CD14-positive monocyte (primary cell): ENCODE data around the gene ST3GAL3. TPM values are rescaled to one million over a fixed set of nuclear protein-coding genes. Genes with fewer than 3 reads are reported as not detected.

Source experiments
- DNase-seq, 3 donors: peaks; one replicate each; pipeline ENCODE4 v3.0.0-alpha.2; 2011 to 2022
- H2AFZ ChIP-seq: 2 replicates; pipeline ENCODE4 v1.6.0; 2012; ENCODE audit warnings: mild to moderate bottlenecking, low read depth, low read length, inconsistent platforms; ENCODE audit not compliant: insufficient read depth, poor library complexity, severe bottlenecking
- H3K27ac ChIP-seq, 2 donors: 1 replicate in 1 of 2; 2 replicates in 1 of 2; pipeline ENCODE4 v1.5.1; 2012 to 2013; ENCODE audit warnings: low read length in 2 of 2, control low read depth in 1 of 2, inconsistent platforms in 1 of 2, low read depth in 1 of 2, mild to moderate bottlenecking in 1 of 2
- H3K27me3 ChIP-seq, 2 donors: one replicate each; pipeline versions ENCODE4 v1.6.0 to v1.6.1; 2011 to 2013; ENCODE audit warnings: low read length in 2 of 2; ENCODE audit not compliant: control insufficient read depth in 2 of 2, insufficient read depth in 2 of 2
- H3K36me3 ChIP-seq, 2 donors: replicated peaks in 1 of 2; 1 replicate in 1 of 2; 2 replicates in 1 of 2; pipeline versions ENCODE4 v1.5.1 to v1.6.1; 2012 to 2013; ENCODE audit warnings: low read length in 2 of 2, control low read depth in 1 of 2, inconsistent platforms in 1 of 2, mild to moderate bottlenecking in 1 of 2; ENCODE audit not compliant: insufficient read depth in 2 of 2, control insufficient read depth in 1 of 2
- H3K4me1 ChIP-seq, 2 donors: 1 replicate in 1 of 2; 2 replicates in 1 of 2; pipeline versions ENCODE4 v1.5.1 to v1.6.1; 2012 to 2013; ENCODE audit warnings: low read length in 2 of 2, control low read depth in 1 of 2, inconsistent platforms in 1 of 2, mild to moderate bottlenecking in 1 of 2, moderate library complexity in 1 of 2; ENCODE audit not compliant: insufficient read depth in 2 of 2, control insufficient read depth in 1 of 2
- H3K4me2 ChIP-seq: replicated peaks from 2 replicates; pipeline ENCODE3; 2012; ENCODE audit warnings: low read length, moderate library complexity, mild to moderate bottlenecking; ENCODE audit not compliant: poor library complexity, severe bottlenecking; ENCODE audit errors: extremely low read depth
- H3K4me3 ChIP-seq, 3 experiments: fragments of 200-600 bp in 1 of 3; sonication (generic) in 1 of 3; replicated peaks in 1 of 3; 1 replicate in 2 of 3; 2 replicates in 1 of 3; pipeline ENCODE4 v1.5.1; 2011 to 2013; ENCODE audit warnings: low read length in 3 of 3, mild to moderate bottlenecking in 3 of 3, control low read depth in 2 of 3, low read depth in 2 of 3, inconsistent platforms in 1 of 3, moderate library complexity in 1 of 3
- H3K79me2 ChIP-seq: 2 replicates; pipeline ENCODE4 v1.6.0; 2012; ENCODE audit warnings: mild to moderate bottlenecking, control low read depth, inconsistent platforms, low read length, moderate library complexity; ENCODE audit not compliant: insufficient read depth
- H3K9ac ChIP-seq: 2 replicates; pipeline ENCODE4 v1.6.0; 2017; ENCODE audit warnings: low read length, mild to moderate bottlenecking; ENCODE audit not compliant: insufficient read depth, poor library complexity, severe bottlenecking
- H3K9me3 ChIP-seq, 2 donors: replicated peaks in 1 of 2; 1 replicate in 1 of 2; 2 replicates in 1 of 2; pipeline versions ENCODE4 v1.5.1 to v1.6.1; 2012 to 2013; ENCODE audit warnings: low read length in 2 of 2, control low read depth in 1 of 2; ENCODE audit not compliant: control insufficient read depth in 1 of 2, insufficient read depth in 1 of 2
- H4K20me1 ChIP-seq: 2 replicates; pipeline ENCODE4 v1.6.0; 2012; ENCODE audit warnings: mild to moderate bottlenecking, low read length, control low read depth, moderate library complexity; ENCODE audit not compliant: insufficient read depth
- H3K27ac Mint-ChIP-seq, 7 donors: one replicate each; pipeline ENCODE4 v1.8.0; 2020; ENCODE audit warnings: mild to moderate bottlenecking in 7 of 7, mixed read lengths in 7 of 7, moderate library complexity in 6 of 7, inconsistent platforms in 2 of 7
- H3K27me3 Mint-ChIP-seq, 3 donors: one replicate each; pipeline ENCODE4 v1.8.0; 2021 to 2022; ENCODE audit warnings: low read depth in 3 of 3, mild to moderate bottlenecking in 3 of 3, mixed read lengths in 3 of 3, moderate library complexity in 3 of 3, inconsistent platforms in 1 of 3
- H3K36me3 Mint-ChIP-seq, 2 donors: one replicate each; pipeline ENCODE4 v1.8.0; 2020; ENCODE audit warnings: mixed read lengths in 2 of 2, inconsistent platforms in 1 of 2, mild to moderate bottlenecking in 1 of 2
- H3K4me1 Mint-ChIP-seq: one replicate; pipeline ENCODE4 v1.8.0; 2020; ENCODE audit warnings: mild to moderate bottlenecking, mixed read lengths
- H3K4me3 Mint-ChIP-seq, 2 donors: one replicate each; pipeline ENCODE4 v1.8.0; 2020; ENCODE audit warnings: mild to moderate bottlenecking in 2 of 2, mixed read lengths in 2 of 2, moderate library complexity in 1 of 2
- H3K9me3 Mint-ChIP-seq, 7 donors: one replicate each; pipeline ENCODE4 v1.8.0; 2020 to 2022; ENCODE audit warnings: mixed read lengths in 7 of 7, mild to moderate bottlenecking in 6 of 7, moderate library complexity in 6 of 7, inconsistent platforms in 2 of 7
- WGBS: methylation state at CpG from one replicate; pipeline ENCODE4 v1.1.5; 2013; ENCODE audit warnings: missing lambda C conversion rate; ENCODE audit not compliant: insufficient coverage; 5-methylcytosine and 5-hydroxymethylcytosine counted together
- intact Hi-C, 2 donors: fragments of 100-400 bp; cut with micrococcal nuclease; formaldehyde crosslinking; loops; one replicate each; pipeline versions ENCODE4 v1.15.0 to v1.15.1; 2023
- polyA plus RNA-seq, 3 donors: library from polyadenylated mRNA; depleted of rRNA in 1 of 3; unstranded in 2 of 3; stranded (reverse) in 1 of 3; fragments of 300-500 nt in 2 of 3; fragments of >200 nt in 1 of 3; fragmentation: Illumina TruSeq in 2 of 3; gene quantifications; 1 replicate in 2 of 3; 2 replicates in 1 of 3; pipeline ENCODE4 v1.2.3, GENCODE V29; 2012 to 2021
- TF ChIP-seq, protein P1 (sequence below): fragments of 200-600 bp; IDR thresholded peaks from one replicate; pipeline ENCODE4 v1.8.0; 2022; ENCODE audit warnings: antibody characterized with exemption, mild to moderate bottlenecking

The ST3GAL3 gene
- polyA plus RNA-seq, 3 donors, result 1.6 to 4.5 (median 2.1) TPM

- no peaks in the 10 kb centered on the region for H3K9me3 Mint-ChIP-seq
- peaks cover 28% of the 10 kb centered on the region for H3K4me1 Mint-ChIP-seq
- H3K27me3 Mint-ChIP-seq, result no peaks in the 10 kb centered on the region
- no peak overlapping the region for H3K4me2 ChIP-seq
- no peak overlapping the region for H2AFZ ChIP-seq
- no peak overlapping the region for H3K9ac ChIP-seq
- peaks cover 15 to 24% of the 10 kb centered on the region in 2 donors for H3K4me1 ChIP-seq
- peak overlapping the region in 1 of 7 donors; percentile 49 for H3K27ac Mint-ChIP-seq
- H3K4me3 Mint-ChIP-seq, result no peak overlapping the region
- H3K4me3 ChIP-seq, result no peak overlapping the region
- DNase-seq, result no peak
- TF ChIP-seq, protein P1, sequence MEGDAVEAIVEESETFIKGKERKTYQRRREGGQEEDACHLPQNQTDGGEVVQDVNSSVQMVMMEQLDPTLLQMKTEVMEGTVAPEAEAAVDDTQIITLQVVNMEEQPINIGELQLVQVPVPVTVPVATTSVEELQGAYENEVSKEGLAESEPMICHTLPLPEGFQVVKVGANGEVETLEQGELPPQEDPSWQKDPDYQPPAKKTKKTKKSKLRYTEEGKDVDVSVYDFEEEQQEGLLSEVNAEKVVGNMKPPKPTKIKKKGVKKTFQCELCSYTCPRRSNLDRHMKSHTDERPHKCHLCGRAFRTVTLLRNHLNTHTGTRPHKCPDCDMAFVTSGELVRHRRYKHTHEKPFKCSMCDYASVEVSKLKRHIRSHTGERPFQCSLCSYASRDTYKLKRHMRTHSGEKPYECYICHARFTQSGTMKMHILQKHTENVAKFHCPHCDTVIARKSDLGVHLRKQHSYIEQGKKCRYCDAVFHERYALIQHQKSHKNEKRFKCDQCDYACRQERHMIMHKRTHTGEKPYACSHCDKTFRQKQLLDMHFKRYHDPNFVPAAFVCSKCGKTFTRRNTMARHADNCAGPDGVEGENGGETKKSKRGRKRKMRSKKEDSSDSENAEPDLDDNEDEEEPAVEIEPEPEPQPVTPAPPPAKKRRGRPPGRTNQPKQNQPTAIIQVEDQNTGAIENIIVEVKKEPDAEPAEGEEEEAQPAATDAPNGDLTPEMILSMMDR, result no peak
- H3K27ac ChIP-seq, result no peak overlapping the region
- H3K36me3 Mint-ChIP-seq, result peaks cover 49 to 55% of the 10 kb centered on the region in 2 donors
- H4K20me1 ChIP-seq, result peaks cover 9% of the 10 kb centered on the region
- no peaks in the 10 kb centered on the region for H3K9me3 ChIP-seq
- H3K36me3 ChIP-seq, result peaks cover 53 to 62% of the 10 kb centered on the region in 2 donors
- intact Hi-C loops, result no loop called here
- H3K79me2 ChIP-seq, result peaks cover 18% of the 10 kb centered on the region
- no peaks in the 10 kb centered on the region for H3K27me3 ChIP-seq
Measured at GRCh38 chr1:43703836-43704235, 3.5 kb upstream of the ST3GAL3 start.

GRCh38 chr1:43704838-43705237 is 2.5 kb upstream of the ST3GAL3 start:
- no peak overlapping the region for H3K27ac ChIP-seq
- Mint-ChIP-seq H3K9me3 (no peaks in the 10 kb centered on the region), H3K27me3 (no peaks in the 10 kb centered on the region), H3K27ac (peak overlapping the region in 4 of 7 donors; percentile 16 to 79 (median 70)), H3K36me3 (peaks cover 42 to 55% of the 10 kb centered on the region in 2 donors), H3K4me3 (peak overlapping the region in 1 of 2 donors; percentile 43), H3K4me1 (peaks cover 31% of the 10 kb centered on the region)
- no peak for DNase-seq
- no peaks in the 10 kb centered on the region for H3K9me3 ChIP-seq
- peaks cover 15 to 24% of the 10 kb centered on the region in 2 donors for H3K4me1 ChIP-seq
- intact Hi-C loops, result loop anchor here (5.0 kb wide), 2 partner anchors 53 to 242 kb away; partner anchors contain the start of genes IPO13 (in 1 of the 2) and KDM4A (in 1 of the 2)
- H3K4me3 ChIP-seq, result no peak overlapping the region
- no peaks in the 10 kb centered on the region for H3K27me3 ChIP-seq
- H3K4me2 ChIP-seq, result no peak overlapping the region
- H2AFZ ChIP-seq, result no peak overlapping the region
- H3K9ac ChIP-seq, result no peak overlapping the region
- peaks cover 9% of the 10 kb centered on the region for H4K20me1 ChIP-seq
- WGBS, result 80% methylated on average over 2 of the region's 2 CpGs
- H3K36me3 ChIP-seq, result peaks cover 47 to 52% of the 10 kb centered on the region in 2 donors
- TF ChIP-seq, protein P1, result no peak
- H3K79me2 ChIP-seq, result peaks cover 28% of the 10 kb centered on the region
